Trophoblast cell (in vitro differentiated cells and primary cell): Measurements from ENCODE around the gene FRS2.

ENCODE experiments used
- DNase-seq, 2 donors: peaks; one replicate each; pipeline ENCODE4 v3.0.0-alpha.2; 2016
- H2AFZ ChIP-seq: 2 replicates; pipeline ENCODE4 v1.6.1; 2013; ENCODE audit warnings: low read length, moderate library complexity, mild to moderate bottlenecking; ENCODE audit not compliant: insufficient read depth, poor library complexity
- H2AK5ac ChIP-seq: 2 replicates; pipeline ENCODE4 v1.6.1; 2013; ENCODE audit warnings: mild to moderate bottlenecking, low read length
- H2BK120ac ChIP-seq: 2 replicates; pipeline ENCODE4 v1.6.1; 2013; ENCODE audit warnings: low read length, mild to moderate bottlenecking, moderate library complexity; ENCODE audit not compliant: insufficient read depth, poor library complexity
- H2BK12ac ChIP-seq: 2 replicates; pipeline ENCODE4 v1.6.1; 2013; ENCODE audit warnings: mild to moderate bottlenecking, low read length, moderate library complexity
- H2BK5ac ChIP-seq: 2 replicates; pipeline ENCODE4 v1.6.1; 2013; ENCODE audit warnings: low read length, low read depth, moderate library complexity, mild to moderate bottlenecking; ENCODE audit not compliant: poor library complexity
- H3K14ac ChIP-seq: 2 replicates; pipeline ENCODE4 v1.6.1; 2013; ENCODE audit warnings: mild to moderate bottlenecking, low read length
- H3K18ac ChIP-seq: 2 replicates; pipeline ENCODE4 v1.6.1; 2013; ENCODE audit warnings: mild to moderate bottlenecking, low read length
- H3K23ac ChIP-seq: 2 replicates; pipeline ENCODE4 v1.6.1; 2013; ENCODE audit warnings: low read length
- H3K27ac ChIP-seq: 2 replicates; pipeline ENCODE4 v1.5.1; 2013; ENCODE audit warnings: low read depth, mild to moderate bottlenecking, inconsistent platforms, low read length, moderate library complexity
- H3K27me3 ChIP-seq: 2 replicates; pipeline ENCODE4 v1.6.1; 2013; ENCODE audit warnings: inconsistent platforms, mild to moderate bottlenecking, low read length, moderate library complexity; ENCODE audit not compliant: insufficient read depth
- H3K36me3 ChIP-seq, 2 experiments: 1 replicate in 1 of 2; 2 replicates in 1 of 2; pipeline ENCODE4 v1.6.1; 2013; ENCODE audit warnings: low read length in 2 of 2, mild to moderate bottlenecking in 2 of 2, moderate library complexity in 1 of 2; ENCODE audit not compliant: insufficient read depth in 2 of 2, control insufficient read depth in 1 of 2
- H3K4ac ChIP-seq: 2 replicates; pipeline ENCODE4 v1.6.1; 2013; ENCODE audit warnings: low read depth, mild to moderate bottlenecking, low read length, moderate library complexity
- H3K4me1 ChIP-seq, 2 experiments: 1 replicate in 1 of 2; 2 replicates in 1 of 2; pipeline ENCODE4 v1.6.1; 2013; ENCODE audit warnings: low read length in 2 of 2, mild to moderate bottlenecking in 2 of 2, moderate library complexity in 1 of 2; ENCODE audit not compliant: insufficient read depth in 2 of 2, control insufficient read depth in 1 of 2
- H3K4me2 ChIP-seq: 2 replicates; pipeline ENCODE4 v1.6.1; 2013; ENCODE audit warnings: inconsistent platforms, mild to moderate bottlenecking, low read length, moderate library complexity
- H3K4me3 ChIP-seq: 2 replicates; pipeline ENCODE4 v1.5.1; 2013; ENCODE audit warnings: mild to moderate bottlenecking, low read depth, low read length, inconsistent platforms
- H3K79me1 ChIP-seq: one replicate; pipeline ENCODE4 v1.6.1; 2013; ENCODE audit warnings: low read length
- H3K79me2 ChIP-seq: 2 replicates; pipeline ENCODE4 v1.6.1; 2013; ENCODE audit warnings: low read length, mild to moderate bottlenecking; ENCODE audit not compliant: control insufficient read depth, insufficient read depth, poor library complexity
- H3K9ac ChIP-seq: 2 replicates; pipeline ENCODE4 v1.6.1; 2013; ENCODE audit warnings: mild to moderate bottlenecking, low read length
- H3K9me3 ChIP-seq: 2 replicates; pipeline ENCODE4 v1.6.1; 2013; ENCODE audit warnings: low read depth, mild to moderate bottlenecking, control low read depth, inconsistent platforms, low read length; ENCODE audit not compliant: insufficient read depth
- H4K12ac ChIP-seq: 2 replicates; pipeline ENCODE4 v1.6.1; 2013; ENCODE audit warnings: low read depth, mild to moderate bottlenecking, low read length, moderate library complexity
- H4K8ac ChIP-seq: 2 replicates; pipeline ENCODE4 v1.6.1; 2013; ENCODE audit warnings: low read depth, mild to moderate bottlenecking, low read length, moderate library complexity
- H4K91ac ChIP-seq: one replicate; pipeline ENCODE4 v1.6.1; 2013; ENCODE audit warnings: low read depth, mild to moderate bottlenecking, low read length, moderate library complexity
- WGBS: extraction: QIAGEN DNeasy Blood & Tissue Kit; methylation state at CpG from one replicate; pipeline ENCODE4 v1.1.7; 2013; ENCODE audit warnings: missing lambda C conversion rate; ENCODE audit not compliant: insufficient read length, insufficient coverage; ENCODE audit errors: extremely low coverage; 5-methylcytosine and 5-hydroxymethylcytosine counted together

The FRS2 gene

DNA sequence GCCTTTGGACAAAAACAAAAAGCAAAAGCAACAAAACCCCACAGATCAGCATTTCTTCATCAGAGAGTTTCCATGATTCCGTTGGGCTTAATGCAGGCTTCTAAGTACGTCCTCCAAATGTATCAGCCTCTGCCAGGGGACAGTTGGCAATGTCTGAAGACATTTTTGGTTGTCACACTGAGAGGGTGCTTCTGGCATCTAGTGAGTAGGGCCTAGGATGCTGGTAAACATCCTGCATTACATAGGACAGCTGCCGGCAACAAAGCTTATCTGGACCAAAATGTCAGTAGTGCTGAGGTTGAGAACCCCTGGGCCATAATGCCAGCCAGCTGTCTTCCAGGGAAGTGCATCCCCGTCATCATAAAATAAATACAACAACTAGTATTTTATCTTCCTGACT, 149.9 kb downstream of the FRS2 start:
- no peak overlapping the region for H3K23ac ChIP-seq
- no CpG with 5 or more reads among the region's 4 CpGs for WGBS
- H2AFZ ChIP-seq: no peak overlapping the region
- no peak overlapping the region for H4K91ac ChIP-seq
- H2BK120ac ChIP-seq: no peak overlapping the region
- H3K79me1 ChIP-seq: no peaks in the 10 kb centered on the region
- H3K79me2 ChIP-seq: no peaks in the 10 kb centered on the region
- H3K14ac ChIP-seq: no peak overlapping the region
- H3K36me3 ChIP-seq: no peaks in the 10 kb centered on the region
- H4K12ac ChIP-seq: no peak overlapping the region
- H3K27ac ChIP-seq: no peak overlapping the region
- no peak overlapping the region for H3K4me3 ChIP-seq
- no peaks in the 10 kb centered on the region for H3K27me3 ChIP-seq
- no peaks in the 10 kb centered on the region for H3K4me1 ChIP-seq
- no peak overlapping the region for H2BK5ac ChIP-seq
- H3K9me3 ChIP-seq: no peaks in the 10 kb centered on the region
- H3K4ac ChIP-seq: no peak overlapping the region
- no peak overlapping the region for H3K18ac ChIP-seq
- H3K4me2 ChIP-seq: no peak overlapping the region
- DNase-seq: no peak
- H4K8ac ChIP-seq: no peak overlapping the region
- H2BK12ac ChIP-seq: no peak overlapping the region
- no peak overlapping the region for H3K9ac ChIP-seq
- H2AK5ac ChIP-seq: no peak overlapping the region

DNA sequence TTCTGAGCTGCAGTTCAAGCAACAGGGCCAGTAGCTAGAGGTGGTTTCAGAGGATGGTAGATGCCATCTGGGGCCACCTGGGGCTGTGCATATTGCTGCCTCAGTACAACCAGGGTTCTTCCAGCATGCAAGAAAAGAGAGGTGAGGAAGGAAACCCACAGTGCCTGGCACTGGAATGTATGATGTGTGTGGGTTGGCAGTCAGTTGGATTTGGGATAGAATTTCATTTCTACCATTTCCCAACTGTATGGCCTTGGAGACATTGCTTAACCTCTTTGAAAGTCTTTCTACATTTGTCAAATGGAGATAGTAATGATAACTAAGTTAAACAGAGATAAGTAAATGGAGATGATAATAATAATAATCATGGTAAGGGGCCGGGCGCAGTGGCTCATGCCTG, 150.7 kb downstream of the FRS2 start:
- no peak overlapping the region for H3K18ac ChIP-seq
- no peak overlapping the region for H2AK5ac ChIP-seq
- H4K91ac ChIP-seq: no peak overlapping the region
- H2BK5ac ChIP-seq: no peak overlapping the region
- H2AFZ ChIP-seq: no peak overlapping the region
- H3K79me1 ChIP-seq: no peaks in the 10 kb centered on the region
- H3K14ac ChIP-seq: no peak overlapping the region
- no peaks in the 10 kb centered on the region for H3K27me3 ChIP-seq
- H3K4ac ChIP-seq: no peak overlapping the region
- H2BK120ac ChIP-seq: no peak overlapping the region
- no peak overlapping the region for H3K4me2 ChIP-seq
- no peaks in the 10 kb centered on the region for H3K79me2 ChIP-seq
- H3K9ac ChIP-seq: no peak overlapping the region
- no peak overlapping the region for H4K12ac ChIP-seq
- no peak overlapping the region for H3K27ac ChIP-seq
- DNase-seq: peak in 1 of 2 donors; percentile 21
- no peaks in the 10 kb centered on the region for H3K9me3 ChIP-seq
- no peaks in the 10 kb centered on the region for H3K4me1 ChIP-seq
- H3K23ac ChIP-seq: no peak overlapping the region
- WGBS: no CpG with 5 or more reads among the region's 2 CpGs
- H3K36me3 ChIP-seq: no peaks in the 10 kb centered on the region
- no peak overlapping the region for H3K4me3 ChIP-seq
- H2BK12ac ChIP-seq: no peak overlapping the region
- H4K8ac ChIP-seq: no peak overlapping the region

DNA sequence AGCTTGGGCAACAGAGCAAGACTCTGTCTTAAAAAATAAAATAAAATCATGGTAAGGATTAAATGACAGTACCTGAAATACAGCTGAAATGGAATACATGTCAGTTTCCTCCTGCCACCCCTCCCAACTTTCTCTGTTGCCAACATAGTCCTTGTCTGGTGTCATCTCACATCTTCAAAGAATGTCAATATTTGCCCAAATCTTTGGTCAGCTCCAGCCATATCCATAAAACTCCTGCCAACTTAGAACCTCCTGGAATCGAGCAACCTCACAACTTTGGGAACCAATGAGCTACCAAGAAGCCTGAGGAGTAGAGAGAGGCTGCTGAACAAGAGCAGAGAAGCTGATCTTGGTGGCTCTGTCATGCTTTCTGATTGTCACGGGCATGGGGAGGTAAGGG, 151.4 kb downstream of the FRS2 start:
- Histone ChIP-seq H3K79me1 (no peaks in the 10 kb centered on the region), H3K4me1 (no peaks in the 10 kb centered on the region), H4K91ac (no peak overlapping the region), H3K9ac (no peak overlapping the region), H2AK5ac (no peak overlapping the region), H3K23ac (no peak overlapping the region), H4K8ac (no peak overlapping the region), H3K4ac (no peak overlapping the region), H3K4me2 (no peak overlapping the region), H3K9me3 (no peaks in the 10 kb centered on the region), H3K18ac (no peak overlapping the region), H2BK120ac (no peak overlapping the region), H3K27me3 (no peaks in the 10 kb centered on the region), H3K79me2 (no peaks in the 10 kb centered on the region), H2BK5ac (no peak overlapping the region), H3K27ac (no peak overlapping the region), H2AFZ (no peak overlapping the region), H2BK12ac (no peak overlapping the region), H3K36me3 (no peaks in the 10 kb centered on the region), H4K12ac (no peak overlapping the region), H3K14ac (no peak overlapping the region), H3K4me3 (no peak overlapping the region)
- DNase-seq: no peak
- WGBS: no CpG with 5 or more reads among the region's 2 CpGs

DNA sequence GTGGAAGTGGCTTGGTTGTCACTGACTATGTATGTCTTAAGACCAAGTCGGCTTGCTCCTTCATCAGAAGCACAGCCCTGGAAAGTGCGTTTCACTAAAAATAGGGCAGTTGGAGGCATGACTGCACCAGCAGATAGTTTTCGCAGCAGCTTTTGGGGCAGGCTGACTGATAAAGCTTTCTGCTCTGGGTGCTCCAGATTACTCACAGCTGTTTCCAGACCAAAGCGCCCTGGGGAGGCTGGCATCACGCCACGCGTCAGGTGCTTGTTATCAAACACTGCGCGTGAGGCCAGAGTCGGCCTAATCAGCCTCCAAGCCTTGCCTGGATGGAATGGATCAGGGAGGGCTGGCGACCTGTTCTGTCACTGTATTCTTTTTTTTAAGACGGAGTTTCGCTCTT, 153.8 kb downstream of the FRS2 start:
- no peak overlapping the region for H3K4me2 ChIP-seq
- no peak overlapping the region for H4K91ac ChIP-seq
- no peak overlapping the region for H3K4me3 ChIP-seq
- H3K79me2 ChIP-seq: no peaks in the 10 kb centered on the region
- no peaks in the 10 kb centered on the region for H3K4me1 ChIP-seq
- H4K12ac ChIP-seq: no peak overlapping the region
- no peak overlapping the region for H2BK5ac ChIP-seq
- no peak overlapping the region for H3K4ac ChIP-seq
- no peaks in the 10 kb centered on the region for H3K36me3 ChIP-seq
- H2BK120ac ChIP-seq: no peak overlapping the region
- no peaks in the 10 kb centered on the region for H3K9me3 ChIP-seq
- H3K79me1 ChIP-seq: no peaks in the 10 kb centered on the region
- H3K23ac ChIP-seq: no peak overlapping the region
- H2AFZ ChIP-seq: no peak overlapping the region
- H3K18ac ChIP-seq: no peak overlapping the region
- H3K9ac ChIP-seq: no peak overlapping the region
- H3K27ac ChIP-seq: no peak overlapping the region
- no peak overlapping the region for H2BK12ac ChIP-seq
- DNase-seq: no peak
- no CpG with 5 or more reads among the region's 13 CpGs for WGBS
- H3K14ac ChIP-seq: no peak overlapping the region
- no peak overlapping the region for H4K8ac ChIP-seq
- no peaks in the 10 kb centered on the region for H3K27me3 ChIP-seq
- no peak overlapping the region for H2AK5ac ChIP-seq
